Activated CD4-positive, CD25-positive, alpha-beta regulatory T cell treated with anti-CD3 and anti-CD28 coated beads, Interleukin-2, amount 50 U/mL, for 24 hours (primary cell): ENCODE measurements around the gene FCGBP.

ENCODE experiments used
- ATAC-seq, 2 donors: fragments of 150-1000 bp; cut with Tn5 transposase; one replicate each; pipeline ENCODE4 v1.10.0; 2021; ENCODE audit warnings: mild to moderate bottlenecking in 1 of 2, moderate library complexity in 1 of 2

Gene FCGBP

GRCh38 chr19:39943586-39943985 lies 9.2 kb upstream of the FCGBP start:
- ATAC-seq = no peak

- no peak for ATAC-seq
These were observed 7.9 kb upstream of the FCGBP start for GRCh38 chr19:39942366-39942730.

- ATAC-seq = peak; percentile 81 to 84
These were observed 7.4 kb upstream of the FCGBP start for GRCh38 chr19:39941615-39942365.

DNA sequence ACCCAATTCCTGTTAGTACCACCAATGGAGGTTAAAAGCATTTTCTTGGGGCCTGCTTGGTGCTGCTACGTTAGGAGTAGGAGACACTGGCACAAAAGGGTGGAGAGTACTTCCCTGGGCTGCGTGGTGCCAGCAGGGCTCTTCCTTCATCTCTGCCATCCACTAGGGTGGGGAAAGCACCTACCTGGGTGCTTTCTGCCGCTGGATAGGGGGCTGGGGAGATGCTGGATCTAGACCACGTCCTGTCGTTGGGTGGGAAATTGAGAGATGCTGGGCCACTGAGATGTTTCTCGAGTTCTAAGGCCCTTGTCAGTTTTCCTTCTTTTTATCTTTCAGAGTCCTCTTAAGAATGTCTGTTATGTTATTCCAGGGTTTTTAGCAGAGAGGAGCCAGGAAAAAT lies 6.7 kb upstream of the FCGBP start:
- no peak for ATAC-seq

- ATAC-seq = no peak
These were observed 5.9 kb upstream of the FCGBP start for GRCh38 chr19:39940221-39940833.

DNA sequence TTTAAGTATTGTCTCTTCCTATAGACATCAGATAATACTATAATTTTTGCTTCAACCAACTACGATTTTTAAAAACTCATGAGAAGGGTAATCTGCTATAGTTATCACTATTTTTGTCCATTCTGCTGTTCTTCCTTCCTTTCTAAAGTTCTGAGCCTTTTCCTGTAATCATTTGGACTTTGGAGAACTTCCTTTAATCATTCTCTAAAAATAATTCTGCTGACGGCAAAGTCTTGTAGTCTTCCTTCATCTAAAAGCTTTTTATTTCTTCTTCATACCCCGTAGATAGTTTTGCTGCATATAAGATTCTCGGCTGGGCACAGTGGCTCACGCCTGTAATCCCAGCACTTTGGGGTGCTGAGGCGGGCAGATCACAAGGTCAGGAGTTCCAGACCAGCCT lies 5.1 kb upstream of the FCGBP start:
- no peak for ATAC-seq

DNA sequence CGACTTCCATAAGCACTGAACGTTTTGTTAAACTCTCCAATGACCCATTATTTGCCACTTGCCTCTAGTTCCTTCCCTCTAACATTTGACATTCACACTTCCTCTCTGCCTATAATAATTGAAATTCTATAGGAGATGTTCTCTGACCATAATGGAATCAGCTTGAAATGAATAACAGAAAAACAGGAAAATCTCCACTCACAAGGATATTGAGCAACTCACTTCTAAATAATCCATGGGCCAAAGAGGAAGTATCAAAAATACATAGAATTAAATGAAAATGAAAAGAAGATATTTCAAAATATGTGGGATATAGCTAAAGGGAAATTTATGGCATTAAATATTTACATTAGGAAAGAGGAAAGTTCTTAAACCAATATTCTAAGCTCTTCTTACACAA lies 3.4 kb upstream of the FCGBP start:
- ATAC-seq = no peak

GRCh38 chr19:39937094-39937720 lies 2.8 kb upstream of the FCGBP start:
- peak; percentile 75 to 79 for ATAC-seq

DNA sequence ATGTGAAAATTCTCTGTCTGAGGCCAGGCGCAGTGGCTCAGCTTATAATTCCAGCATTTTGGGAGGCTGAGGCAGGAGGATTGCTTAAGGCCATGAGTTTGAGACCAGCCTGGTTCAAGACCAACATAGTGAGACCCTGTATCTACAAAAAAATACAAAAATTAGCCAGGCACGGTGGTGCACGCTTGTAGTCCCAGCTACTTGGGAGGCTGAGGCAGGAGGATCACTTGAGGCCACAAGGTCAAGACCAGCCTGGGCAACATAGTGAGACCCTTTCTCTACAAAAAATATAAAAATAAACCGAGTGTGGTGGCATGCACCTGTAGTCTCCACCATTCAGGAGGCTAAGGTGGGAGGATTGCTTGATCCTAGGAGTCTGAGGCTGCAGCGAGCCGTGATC lies 2.2 kb upstream of the FCGBP start:
- no peak for ATAC-seq

DNA sequence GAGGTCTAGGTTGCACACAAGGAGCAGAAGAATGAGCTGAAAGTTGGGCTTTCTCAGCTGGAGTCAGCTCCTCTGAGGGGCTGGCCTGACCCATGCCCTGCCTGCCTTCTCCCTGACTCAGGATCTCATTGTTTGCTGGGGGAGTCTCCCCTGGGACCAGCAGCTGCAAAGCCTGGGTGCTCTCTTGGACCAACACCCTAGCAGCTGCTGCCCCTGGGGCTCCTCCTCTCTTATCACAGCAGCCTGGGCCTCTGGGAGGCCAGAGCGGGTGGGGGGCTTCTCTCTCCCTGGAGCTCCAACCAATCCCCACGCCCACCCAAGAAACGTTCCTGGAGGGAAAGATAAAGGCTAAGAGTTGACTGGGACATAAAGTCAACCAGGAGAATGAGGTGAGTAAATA lies 1.6 kb upstream of the FCGBP start:
- no peak for ATAC-seq

GRCh38 chr19:39935364-39935661 lies 879 bp upstream of the FCGBP start:
- ATAC-seq = no peak

GRCh38 chr19:39929750-39930149 lies 4.7 kb downstream of the FCGBP start:
- ATAC-seq = no peak

- ATAC-seq = no peak
These were observed 6.1 kb downstream of the FCGBP start for GRCh38 chr19:39928357-39928725.

DNA sequence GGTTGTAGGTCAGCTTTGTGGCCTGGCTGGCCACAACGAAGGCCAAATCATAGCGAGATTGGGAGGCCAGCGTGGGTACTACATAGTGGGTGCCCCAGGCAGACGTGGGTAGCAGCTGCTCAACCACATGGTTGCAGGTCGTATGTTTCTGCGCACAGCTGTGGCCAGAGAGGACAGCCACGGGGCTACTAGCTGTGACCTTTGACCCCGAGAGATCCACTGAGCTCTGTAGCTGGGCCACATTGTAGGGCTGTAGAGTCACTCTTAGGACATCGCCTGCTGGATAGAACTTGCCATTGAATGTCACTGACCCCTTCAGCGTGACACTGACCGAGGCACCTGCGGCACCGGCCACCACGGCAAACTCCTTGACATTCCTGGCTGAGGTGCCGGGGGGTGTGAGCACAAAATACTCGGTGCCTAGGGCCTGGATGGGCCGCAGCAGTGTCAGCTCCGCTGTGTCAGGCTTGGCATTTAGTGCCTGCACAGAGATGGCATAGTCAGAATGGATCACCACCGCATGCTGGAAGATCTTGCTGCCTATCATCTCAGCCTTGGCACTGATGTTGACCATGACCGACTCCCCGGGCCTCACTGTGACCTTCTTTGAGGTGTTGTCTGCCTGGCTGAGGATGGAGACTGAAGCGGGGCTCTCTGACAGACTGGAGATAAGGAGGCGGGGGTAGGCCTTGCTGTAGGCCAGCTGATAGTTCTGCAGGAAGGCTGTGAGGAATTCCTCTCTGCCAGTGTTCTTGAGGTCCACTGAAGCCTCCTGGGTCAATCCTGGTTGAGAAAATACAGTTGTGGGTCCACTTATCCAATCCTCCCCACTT lies 6.7 kb downstream of the FCGBP start:
- ATAC-seq = no peak

DNA sequence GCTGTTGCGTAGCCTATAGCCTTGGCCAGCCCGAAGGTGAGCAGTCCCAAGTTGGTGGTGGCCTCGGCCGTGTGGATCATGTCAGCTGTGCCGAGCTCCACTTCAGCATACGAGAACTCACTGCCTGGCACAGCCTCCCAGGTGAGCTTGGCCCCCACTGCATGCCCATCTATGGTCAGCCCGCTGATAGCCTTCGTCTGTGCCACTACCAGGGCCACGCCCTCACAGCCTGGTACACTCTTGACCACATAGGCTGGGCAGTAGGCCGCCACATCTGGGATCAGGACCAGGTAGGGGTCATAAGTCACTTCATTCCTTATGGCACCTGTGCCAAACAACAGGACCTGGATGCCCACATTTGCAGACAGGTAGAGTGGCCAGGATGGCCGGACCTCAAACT lies 7.4 kb downstream of the FCGBP start:
- ATAC-seq = no peak

GRCh38 chr19:39926170-39926760 lies 8.2 kb downstream of the FCGBP start:
- ATAC-seq = no peak

GRCh38 chr19:39924952-39925351 lies 9.5 kb downstream of the FCGBP start:
- no peak for ATAC-seq

GRCh38 chr19:39924389-39924788 lies 10.0 kb downstream of the FCGBP start:
- ATAC-seq = no peak

DNA sequence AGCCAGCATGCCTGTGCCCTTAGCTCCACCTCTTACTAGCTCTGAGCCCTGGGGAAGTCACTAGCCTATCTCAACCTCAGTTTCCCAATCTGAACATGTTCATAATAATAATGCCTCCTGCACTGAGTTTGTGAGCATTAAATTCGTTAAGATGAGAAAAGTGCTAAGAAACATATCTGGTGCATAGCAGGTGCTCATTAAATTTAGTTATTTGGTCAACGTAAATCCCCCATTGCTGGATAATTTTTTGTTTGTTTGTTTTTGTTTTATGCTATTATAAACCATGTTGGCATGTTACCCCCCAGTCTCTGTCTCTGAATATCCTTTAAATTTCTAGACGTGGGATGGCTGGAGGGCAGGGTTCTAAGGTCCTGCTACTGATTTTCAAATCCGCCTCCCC lies 10.6 kb downstream of the FCGBP start:
- ATAC-seq = no peak

DNA sequence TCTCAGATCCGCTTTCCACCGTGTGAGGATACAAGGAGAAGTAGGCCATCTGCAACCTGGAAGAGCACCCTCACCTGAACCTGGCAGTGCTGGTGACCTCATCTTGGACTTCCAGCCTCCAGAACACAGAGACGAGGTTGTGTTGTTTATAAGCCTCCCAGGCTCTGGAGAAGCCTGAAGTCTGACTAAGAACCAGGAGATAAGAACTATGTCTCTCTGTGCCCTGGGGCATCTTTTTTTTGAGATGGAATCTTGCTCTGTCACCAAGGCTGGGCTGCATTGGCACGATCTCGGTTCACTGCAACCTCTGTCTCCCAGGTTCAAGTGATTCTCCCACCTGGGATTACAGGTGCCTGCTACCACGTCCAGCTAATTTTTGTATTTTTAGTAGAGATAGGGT lies 14.5 kb downstream of the FCGBP start:
- no peak for ATAC-seq

DNA sequence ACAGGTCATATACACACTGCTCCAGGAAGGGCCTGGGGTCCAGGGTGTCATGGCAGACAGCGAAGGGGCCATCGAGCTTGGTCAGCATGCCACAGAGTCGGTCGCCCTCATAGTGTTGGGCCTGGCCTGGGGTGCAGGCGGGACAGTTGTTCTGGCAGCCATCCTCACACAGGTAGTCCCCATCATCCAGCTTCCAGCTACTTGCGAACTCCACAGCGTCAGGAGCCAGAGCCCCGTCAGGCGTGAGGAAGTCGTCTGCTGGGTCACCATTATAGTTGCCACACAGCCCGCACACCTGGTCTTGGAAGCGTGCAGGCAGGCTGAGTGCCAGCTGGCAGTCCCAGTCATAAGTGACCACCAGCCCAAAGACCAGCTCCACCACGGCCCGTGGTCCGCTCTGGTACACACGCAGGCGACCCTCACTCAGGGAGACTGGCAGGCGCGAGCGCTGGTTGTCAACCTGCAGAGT lies 16.2 kb downstream of the FCGBP start:
- no peak for ATAC-seq

DNA sequence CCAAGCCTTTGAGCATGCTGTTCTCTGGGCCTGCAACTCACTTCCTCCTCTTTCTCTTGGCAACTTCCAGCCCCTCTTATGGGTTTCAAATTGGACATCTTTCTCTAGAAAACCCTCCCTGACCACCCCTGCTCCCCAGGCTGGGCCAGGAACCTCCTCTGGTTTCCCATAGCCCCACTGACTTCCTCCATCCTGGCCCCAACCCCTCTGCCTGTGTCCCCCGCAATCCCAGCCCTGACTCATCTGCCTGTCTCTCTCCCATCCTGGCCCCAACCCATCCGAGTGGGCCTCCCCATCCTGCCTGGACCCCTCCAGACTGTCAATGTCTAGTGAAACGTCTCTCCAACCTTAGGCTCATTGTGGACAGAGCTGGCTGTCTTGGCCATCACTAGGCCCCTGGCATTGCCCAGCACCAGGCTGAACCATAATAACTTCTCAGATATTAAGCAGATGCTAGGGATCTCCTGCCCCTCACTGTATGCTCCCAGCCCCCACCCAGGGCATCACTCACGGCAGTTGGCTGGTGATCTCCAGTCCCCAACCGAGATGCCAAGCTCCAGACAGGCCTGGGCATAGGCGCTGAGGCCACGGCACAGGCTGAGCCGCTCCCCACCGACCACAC lies 16.8 kb downstream of the FCGBP start:
- ATAC-seq = no peak
